GM23338 (cell line): ENCODE measurements around the gene GGN.

Experiments
- CREB1 ChIP-seq: fragments of 250-450 bp; sonication (Bioruptor Pico); IDR thresholded peaks from 2 replicates; pipeline ENCODE4 v1.5.0; 2020; ENCODE audit warnings: low read depth, mild to moderate bottlenecking, moderate library complexity
- CTCF ChIP-seq, 2 experiments: fragments of 200-600 bp in 1 of 2; sonication (generic) in 1 of 2; conservative IDR thresholded peaks; 2 replicates each; pipeline versions ENCODE4 v1.5.1 to v1.6.1; 2016 to 2017; ENCODE audit warnings: antibody characterized with exemption in 2 of 2, low read depth in 2 of 2, mild to moderate bottlenecking in 2 of 2, moderate library complexity in 1 of 2
- ETS1 ChIP-seq: IDR thresholded peaks from 2 replicates; pipeline ENCODE4 v1.6.1; 2016; ENCODE audit warnings: antibody characterized with exemption
- EZH2 ChIP-seq: fragments of 200-600 bp; sonication (generic); IDR thresholded peaks from one replicate; pipeline ENCODE4 v1.8.0; 2017; ENCODE audit warnings: antibody characterized with exemption, mild to moderate bottlenecking, low read depth; ENCODE audit not compliant: unreplicated experiment
- EZH2phosphoT487 ChIP-seq: fragments of 200-600 bp; sonication (generic); IDR thresholded peaks from one replicate; pipeline ENCODE4 v1.8.1; 2018; ENCODE audit warnings: antibody characterized with exemption; ENCODE audit not compliant: unreplicated experiment
- JUNB ChIP-seq: IDR thresholded peaks from one replicate; pipeline ENCODE4 v1.6.1; 2016; ENCODE audit warnings: antibody characterized with exemption; ENCODE audit not compliant: unreplicated experiment
- NANOG ChIP-seq: IDR thresholded peaks from 2 replicates; pipeline ENCODE4 v1.6.1; 2016; ENCODE audit warnings: antibody characterized with exemption, borderline replicate concordance
- POLR2AphosphoS5 ChIP-seq: IDR thresholded peaks from 2 replicates; pipeline ENCODE4 v1.6.1; 2016; ENCODE audit warnings: antibody characterized with exemption, low read depth
- REST ChIP-seq: IDR thresholded peaks from one replicate; pipeline ENCODE4 v1.6.1; 2018; ENCODE audit warnings: antibody characterized with exemption; ENCODE audit not compliant: unreplicated experiment
- STAT1 ChIP-seq: IDR thresholded peaks from one replicate; pipeline ENCODE4 v1.6.1; 2016; ENCODE audit warnings: antibody characterized with exemption; ENCODE audit not compliant: unreplicated experiment
- ZNF114 ChIP-seq: fragments of 250-450 bp; sonication (Bioruptor Pico); IDR thresholded peaks from 2 replicates; pipeline ENCODE4 v1.5.0; 2020; ENCODE audit warnings: mild to moderate bottlenecking, moderate library complexity
- ZNF331 ChIP-seq: fragments of 250-450 bp; sonication (Bioruptor Pico); IDR thresholded peaks from 2 replicates; pipeline ENCODE4 v1.5.0; 2020; ENCODE audit warnings: low read depth, mild to moderate bottlenecking, moderate library complexity

- TF ChIP-seq CTCF (conservative IDR thresholded peaks at IDR 0.05; ENCODE audit: low read depth in 2 of 2) (no peak), POLR2AphosphoS5 (no peak), EZH2 (no peak), JUNB (no peak), CREB1 (CRISPR knock-in tag) (no peak), EZH2phosphoT487 (no peak), ZNF331 (CRISPR knock-in tag) (no peak), REST (no peak), ETS1 (no peak), ZNF114 (no peak), STAT1 (no peak), NANOG (no peak)
These were observed 6.7 kb downstream of the GGN start for GRCh38 chr19:38381138-38381537.
